ENCODE data around the gene KIF16B.

The KIF16B gene

GRCh38 chr20:16337707-16338106 lies 235.5 kb downstream of the KIF16B start:
- no peak overlapping the region for H2BK12ac ChIP-seq (ENCODE audit: low read length in 2 of 2)

GRCh38 chr20:16327606-16328005 lies 245.6 kb downstream of the KIF16B start:
- 100% methylated on average over 1 of the region's 1 CpG for WGBS
- no peak overlapping the region for H3K4me3 ChIP-seq (ENCODE audit: insufficient read depth in 1 of 2, low read depth in 1 of 2, low read length in 2 of 2)
- no peak overlapping the region for H3K4me2 ChIP-seq (ENCODE audit: low read length, poor library complexity, severe bottlenecking)
- H2BK120ac ChIP-seq (ENCODE audit: low read depth, low read length), result no peak overlapping the region
- no peaks in the 10 kb centered on the region for H3K79me1 ChIP-seq (replicated peaks; ENCODE audit: low read length, poor library complexity, severe bottlenecking)
- H2BK15ac ChIP-seq (ENCODE audit: low read depth, poor library complexity, severe bottlenecking), result no peak overlapping the region
- H2BK12ac ChIP-seq (ENCODE audit: low read length in 2 of 2), result no peak overlapping the region
- no peaks in the 10 kb centered on the region for H3K9me3 ChIP-seq (ENCODE audit: control insufficient read depth, low read length)
- no peak for DNase-seq
- no peak overlapping the region for H2BK5ac ChIP-seq (ENCODE audit: low read depth, low read length, poor library complexity, severe bottlenecking)
- no peak overlapping the region for H3K23ac ChIP-seq (ENCODE audit: low read length in 2 of 2)
- H3K4me1 ChIP-seq (ENCODE audit: control insufficient read depth, insufficient read depth, low read depth, low read length), result no peaks in the 10 kb centered on the region
- no peak overlapping the region for H3K27ac ChIP-seq (ENCODE audit: low read length, poor library complexity, severe bottlenecking)
- H3K18ac ChIP-seq (ENCODE audit: low read depth in 1 of 2, low read length in 2 of 2), result no peak overlapping the region
- H2AK5ac ChIP-seq (ENCODE audit: low read length, severe bottlenecking), result no peak overlapping the region
- H3K14ac ChIP-seq (ENCODE audit: low read length in 2 of 2), result no peak overlapping the region
- H4K91ac ChIP-seq (ENCODE audit: low read length), result no peak overlapping the region
- H3K27me3 ChIP-seq (ENCODE audit: control insufficient read depth in 1 of 2, insufficient read depth in 1 of 2, low read length in 2 of 2), result no peaks in the 10 kb centered on the region
- no peak overlapping the region for H3K9ac ChIP-seq (ENCODE audit: low read length)
- no peaks in the 10 kb centered on the region for H3K36me3 ChIP-seq (ENCODE audit: control insufficient read depth in 1 of 2, insufficient read depth in 2 of 2, low read depth in 1 of 2, low read length in 2 of 2)
- H3K4ac ChIP-seq (ENCODE audit: low read depth in 1 of 2, low read length in 2 of 2), result no peak overlapping the region
- H4K8ac ChIP-seq (ENCODE audit: low read length), result no peak overlapping the region
- H2AFZ ChIP-seq (ENCODE audit: low read depth, low read length), result no peak overlapping the region

More at GRCh38 chr20:16337707-16338106, 235.5 kb downstream of the KIF16B start:
- no peaks in the 10 kb centered on the region for H3K27me3 ChIP-seq (ENCODE audit: control insufficient read depth in 1 of 2, insufficient read depth in 1 of 2, low read length in 2 of 2)
- H3K9me3 ChIP-seq (ENCODE audit: control insufficient read depth, low read length), result peaks cover 20% of the 10 kb centered on the region
- H2AK5ac ChIP-seq (ENCODE audit: low read length, severe bottlenecking), result no peak overlapping the region
- WGBS, result 89% methylated on average over 1 of the region's 1 CpG
- H3K4ac ChIP-seq (ENCODE audit: low read depth in 1 of 2, low read length in 2 of 2), result no peak overlapping the region
- no peak overlapping the region for H4K91ac ChIP-seq (ENCODE audit: low read length)
- H2BK120ac ChIP-seq (ENCODE audit: low read depth, low read length), result no peak overlapping the region
- no peak overlapping the region for H3K27ac ChIP-seq (ENCODE audit: low read length, poor library complexity, severe bottlenecking)
- no peaks in the 10 kb centered on the region for H3K4me1 ChIP-seq (ENCODE audit: control insufficient read depth, insufficient read depth, low read depth, low read length)
- H2BK15ac ChIP-seq (ENCODE audit: low read depth, poor library complexity, severe bottlenecking), result no peak overlapping the region
- H3K23ac ChIP-seq (ENCODE audit: low read length in 2 of 2), result no peak overlapping the region
- DNase-seq, result no peak
- H3K18ac ChIP-seq (ENCODE audit: low read depth in 1 of 2, low read length in 2 of 2), result no peak overlapping the region
- no peak overlapping the region for H3K4me3 ChIP-seq (ENCODE audit: insufficient read depth in 1 of 2, low read depth in 1 of 2, low read length in 2 of 2)
- H2BK5ac ChIP-seq (ENCODE audit: low read depth, low read length, poor library complexity, severe bottlenecking), result no peak overlapping the region
- no peaks in the 10 kb centered on the region for H3K79me1 ChIP-seq (replicated peaks; ENCODE audit: low read length, poor library complexity, severe bottlenecking)
- no peak overlapping the region for H2AFZ ChIP-seq (ENCODE audit: low read depth, low read length)
- no peak overlapping the region for H3K4me2 ChIP-seq (ENCODE audit: low read length, poor library complexity, severe bottlenecking)
- peak overlapping the region in 1 of 2 experiments; percentile 35 for H3K14ac ChIP-seq (ENCODE audit: low read length in 2 of 2)
- H4K8ac ChIP-seq (ENCODE audit: low read length), result no peak overlapping the region
- no peak overlapping the region for H3K9ac ChIP-seq (ENCODE audit: low read length)
- H3K36me3 ChIP-seq (ENCODE audit: control insufficient read depth in 1 of 2, insufficient read depth in 2 of 2, low read depth in 1 of 2, low read length in 2 of 2), result peaks cover 3 to 19% of the 10 kb centered on the region in 2 experiments

- no peaks in the 10 kb centered on the region for H3K4me1 ChIP-seq (ENCODE audit: control insufficient read depth, insufficient read depth, low read depth, low read length)
- no peak overlapping the region for H2BK5ac ChIP-seq (ENCODE audit: low read depth, low read length, poor library complexity, severe bottlenecking)
- no peak overlapping the region for H3K23ac ChIP-seq (ENCODE audit: low read length in 2 of 2)
- H3K14ac ChIP-seq (ENCODE audit: low read length in 2 of 2), result no peak overlapping the region
- H2AK5ac ChIP-seq (ENCODE audit: low read length, severe bottlenecking), result no peak overlapping the region
- no peaks in the 10 kb centered on the region for H3K36me3 ChIP-seq (ENCODE audit: control insufficient read depth in 1 of 2, insufficient read depth in 2 of 2, low read depth in 1 of 2, low read length in 2 of 2)
- H3K27me3 ChIP-seq (ENCODE audit: control insufficient read depth in 1 of 2, insufficient read depth in 1 of 2, low read length in 2 of 2), result no peaks in the 10 kb centered on the region
- no peak overlapping the region for H3K18ac ChIP-seq (ENCODE audit: low read depth in 1 of 2, low read length in 2 of 2)
- no peak overlapping the region for H4K91ac ChIP-seq (ENCODE audit: low read length)
- H2BK120ac ChIP-seq (ENCODE audit: low read depth, low read length), result no peak overlapping the region
- H2AFZ ChIP-seq (ENCODE audit: low read depth, low read length), result no peak overlapping the region
- H3K79me1 ChIP-seq (replicated peaks; ENCODE audit: low read length, poor library complexity, severe bottlenecking), result no peaks in the 10 kb centered on the region
- no peak overlapping the region for H3K4me3 ChIP-seq (ENCODE audit: insufficient read depth in 1 of 2, low read depth in 1 of 2, low read length in 2 of 2)
- H3K9me3 ChIP-seq (ENCODE audit: control insufficient read depth, low read length), result no peaks in the 10 kb centered on the region
- H3K4me2 ChIP-seq (ENCODE audit: low read length, poor library complexity, severe bottlenecking), result no peak overlapping the region
- no peak overlapping the region for H2BK15ac ChIP-seq (ENCODE audit: low read depth, poor library complexity, severe bottlenecking)
- H3K4ac ChIP-seq (ENCODE audit: low read depth in 1 of 2, low read length in 2 of 2), result no peak overlapping the region
- no peak for DNase-seq
- H4K8ac ChIP-seq (ENCODE audit: low read length), result no peak overlapping the region
- no peak overlapping the region for H3K27ac ChIP-seq (ENCODE audit: low read length, poor library complexity, severe bottlenecking)
- no CpG with 5 or more reads among the region's 2 CpGs for WGBS
- no peak overlapping the region for H3K9ac ChIP-seq (ENCODE audit: low read length)
- H2BK12ac ChIP-seq (ENCODE audit: low read length in 2 of 2), result no peak overlapping the region
These were observed 252.0 kb downstream of the KIF16B start for GRCh38 chr20:16321291-16321690.

GRCh38 chr20:16317445-16318362 lies 255.5 kb downstream of the KIF16B start:
- no peaks in the 10 kb centered on the region for H3K9me3 ChIP-seq (ENCODE audit: control insufficient read depth, low read length)
- no peak overlapping the region for H2BK12ac ChIP-seq (ENCODE audit: low read length in 2 of 2)
- no peak overlapping the region for H4K91ac ChIP-seq (ENCODE audit: low read length)
- H3K79me1 ChIP-seq (replicated peaks; ENCODE audit: low read length, poor library complexity, severe bottlenecking), result no peaks in the 10 kb centered on the region
- H3K36me3 ChIP-seq (ENCODE audit: control insufficient read depth in 1 of 2, insufficient read depth in 2 of 2, low read depth in 1 of 2, low read length in 2 of 2), result peaks cover 0 to 3% of the 10 kb centered on the region in 2 experiments
- H3K4me3 ChIP-seq (ENCODE audit: insufficient read depth in 1 of 2, low read depth in 1 of 2, low read length in 2 of 2), result no peak overlapping the region
- H2AK5ac ChIP-seq (ENCODE audit: low read length, severe bottlenecking), result no peak overlapping the region
- H2AFZ ChIP-seq (ENCODE audit: low read depth, low read length), result no peak overlapping the region
- H3K14ac ChIP-seq (ENCODE audit: low read length in 2 of 2), result no peak overlapping the region
- no peak overlapping the region for H2BK120ac ChIP-seq (ENCODE audit: low read depth, low read length)
- no peak overlapping the region for H2BK15ac ChIP-seq (ENCODE audit: low read depth, poor library complexity, severe bottlenecking)
- no peak overlapping the region for H3K4ac ChIP-seq (ENCODE audit: low read depth in 1 of 2, low read length in 2 of 2)
- no peaks in the 10 kb centered on the region for H3K4me1 ChIP-seq (ENCODE audit: control insufficient read depth, insufficient read depth, low read depth, low read length)
- H3K4me2 ChIP-seq (ENCODE audit: low read length, poor library complexity, severe bottlenecking), result no peak overlapping the region
- H3K9ac ChIP-seq (ENCODE audit: low read length), result no peak overlapping the region
- no peak overlapping the region for H3K23ac ChIP-seq (ENCODE audit: low read length in 2 of 2)
- H2BK5ac ChIP-seq (ENCODE audit: low read depth, low read length, poor library complexity, severe bottlenecking), result no peak overlapping the region
- DNase-seq, result no peak
- H3K27me3 ChIP-seq (ENCODE audit: control insufficient read depth in 1 of 2, insufficient read depth in 1 of 2, low read length in 2 of 2), result no peaks in the 10 kb centered on the region
- H3K27ac ChIP-seq (ENCODE audit: low read length, poor library complexity, severe bottlenecking), result no peak overlapping the region
- no peak overlapping the region for H3K18ac ChIP-seq (ENCODE audit: low read depth in 1 of 2, low read length in 2 of 2)
- H4K8ac ChIP-seq (ENCODE audit: low read length), result no peak overlapping the region
- WGBS, result 95% methylated on average over 5 of the region's 14 CpGs

Measured in mesenchymal stem cell (in vitro differentiated cells and primary cell).